Measurements from ENCODE around the gene CYGB.
"Not testable (repeated sequence)": the region's sequence is repeated elsewhere in the genome, so short reads cannot be mapped to it uniquely, and the experiment has no call there.

CYGB gene

GRCh38 chr17:76538281-76538931 lies 897 bp upstream of the CYGB start:
- DNase-seq (ENCODE audit: low read depth in 2 of 2) = no peak

- DNase-seq (ENCODE audit: low read depth in 2 of 2) = no peak
Observed at GRCh38 chr17:76537288-76537577, 276 bp downstream of the CYGB start.

GRCh38 chr17:76536511-76537287 lies 810 bp downstream of the CYGB start:
- no peak for DNase-seq (ENCODE audit: low read depth in 2 of 2)

- DNase-seq (ENCODE audit: low read depth in 2 of 2) = no peak
Observed at GRCh38 chr17:76535788-76536510, 1.6 kb downstream of the CYGB start.

GRCh38 chr17:76534831-76535732 lies 2.4 kb downstream of the CYGB start:
- no peak for DNase-seq (ENCODE audit: low read depth in 2 of 2)

GRCh38 chr17:76533640-76534359 lies 3.7 kb downstream of the CYGB start:
- not testable (repeated sequence) for DNase-seq (ENCODE audit: low read depth in 2 of 2)

- DNase-seq (ENCODE audit: low read depth in 2 of 2) = no peak
Observed at GRCh38 chr17:76532072-76532651, 5.3 kb downstream of the CYGB start.

- DNase-seq (ENCODE audit: low read depth in 2 of 2) = no peak
Observed at GRCh38 chr17:76531486-76532038, 5.9 kb downstream of the CYGB start.

GRCh38 chr17:76530811-76531485 lies 6.6 kb downstream of the CYGB start:
- DNase-seq (ENCODE audit: low read depth in 2 of 2) = no peak

GRCh38 chr17:76530095-76530723 lies 7.3 kb downstream of the CYGB start:
- DNase-seq (ENCODE audit: low read depth in 2 of 2) = no peak

- DNase-seq (ENCODE audit: low read depth in 2 of 2) = no peak
Observed at GRCh38 chr17:76529224-76530094, 8.1 kb downstream of the CYGB start.

GRCh38 chr17:76528528-76529223 lies 8.8 kb downstream of the CYGB start:
- no peak for DNase-seq (ENCODE audit: low read depth in 2 of 2)

GRCh38 chr17:76528156-76528527 lies 9.4 kb downstream of the CYGB start:
- no peak for DNase-seq (ENCODE audit: low read depth in 2 of 2)

- DNase-seq (ENCODE audit: low read depth in 2 of 2) = no peak
Observed at GRCh38 chr17:76527430-76528111, 9.9 kb downstream of the CYGB start.

- DNase-seq (ENCODE audit: low read depth in 2 of 2) = not testable (repeated sequence)
Observed at GRCh38 chr17:76527016-76527415, 10.5 kb downstream of the CYGB start.

- not testable (repeated sequence) for DNase-seq (ENCODE audit: low read depth in 2 of 2)
Observed at GRCh38 chr17:76525513-76525833, 12.0 kb downstream of the CYGB start.
